GM12878 (cell line): ENCODE measurements around the gene DCAF11. TPM values are rescaled to one million over a fixed set of nuclear protein-coding genes. Genes with fewer than 3 reads are reported as not detected.
A peak's percentile ranks its signal among the peaks of the same experiment; 100 is the strongest.

Experiments
- ATAC-seq: fragments of 200-7000 bp; cut with Tn5 transposase; 3 replicates; pipeline ENCODE4 v1.9.1; 2020; ENCODE audit warnings: mild to moderate bottlenecking, moderate library complexity
- BruUV-seq: library from RNA; stranded (reverse); fragments of 400-500 nt; replicated peaks from 2 replicates; lab custom pipeline; 2021; lab: Mats Ljungman, UMichigan
- CTCF ChIA-PET: fragments of 300-600 bp; sonication (Branson Sonifier 250); formaldehyde crosslinking; extraction: SDS; loops from one replicate; lab custom pipeline; 2021; ENCODE audit warnings: inconsistent platforms; lab: Yijun Ruan, JAX
- POLR2A ChIA-PET: fragments of 350-600 bp; formaldehyde crosslinking; extraction: SDS; loops from one replicate; lab custom pipeline; 2021; ENCODE audit warnings: inconsistent platforms; lab: Charles Lee
- RAD21 ChIA-PET: fragments of 300-600 bp; sonication (Branson Sonifier 250); formaldehyde crosslinking; loops from one replicate; lab custom pipeline; 2023; ENCODE audit warnings: antibody characterized with exemption; ENCODE audit not compliant: unreplicated experiment; lab: Charles Lee
- SMC1A ChIA-PET: fragments of 300-600 bp; sonication (Branson Sonifier 250); formaldehyde crosslinking; loops from one replicate; lab custom pipeline; 2023; ENCODE audit not compliant: unreplicated experiment, uncharacterized antibody; lab: Charles Lee
- DNase-seq: peaks from one replicate; pipeline ENCODE4 v3.0.0-alpha.2; 2011; ENCODE audit warnings: low read depth, low spot score
- FAIRE-seq: peaks from 3 replicates; lab custom pipeline; 2011; peaks lifted over from hg19 to GRCh38; lab: Jason Lieb, UNC
- H2AFZ ChIP-seq: 2 replicates; pipeline ENCODE4 v1.6.0; 2011; ENCODE audit warnings: low read depth, low read length, control low read depth; ENCODE audit not compliant: control insufficient read depth
- H3K27ac ChIP-seq: 2 replicates; pipeline ENCODE4 v1.5.1; 2011; ENCODE audit warnings: control low read depth; ENCODE audit not compliant: control insufficient read depth, insufficient read depth
- H3K27me3 ChIP-seq, 2 experiments: replicated peaks in 1 of 2; 2 replicates each; pipeline versions ENCODE4 v1.6.0 to v1.6.1; 2011; ENCODE audit warnings: low read length in 1 of 2; ENCODE audit not compliant: control insufficient read depth in 2 of 2, insufficient read depth in 2 of 2
- H3K36me3 ChIP-seq, 2 experiments: 2 replicates each; pipeline ENCODE4 v1.5.1; 2011; ENCODE audit warnings: low read length in 1 of 2; ENCODE audit not compliant: control insufficient read depth in 2 of 2, insufficient read depth in 2 of 2
- H3K4me1 ChIP-seq: 2 replicates; pipeline ENCODE4 v1.6.1; 2011; ENCODE audit warnings: mild to moderate bottlenecking, low read length, moderate library complexity, mixed read lengths; ENCODE audit not compliant: control insufficient read depth, insufficient read depth
- H3K4me2 ChIP-seq: 2 replicates; pipeline ENCODE4 v1.6.0; 2011; ENCODE audit warnings: control low read depth; ENCODE audit not compliant: control insufficient read depth, insufficient read depth
- H3K4me3 ChIP-seq: fragments of 200-600 bp; sonication (generic); 2 replicates; pipeline ENCODE4 v1.5.1; 2016
- H3K79me2 ChIP-seq: 2 replicates; pipeline ENCODE4 v1.6.0; 2011; ENCODE audit warnings: low read length; ENCODE audit not compliant: control insufficient read depth, insufficient read depth
- H3K9ac ChIP-seq: 2 replicates; pipeline ENCODE4 v1.8.0; 2011; ENCODE audit warnings: low read length, control low read depth, mixed read lengths; ENCODE audit not compliant: control insufficient read depth, insufficient read depth
- H3K9me3 ChIP-seq: replicated peaks from 3 replicates; pipeline ENCODE4 v1.5.1; 2011; ENCODE audit warnings: mild to moderate bottlenecking, low read length; ENCODE audit not compliant: control insufficient read depth, insufficient read depth
- H4K20me1 ChIP-seq: 2 replicates; pipeline ENCODE4 v1.6.0; 2011; ENCODE audit not compliant: control insufficient read depth, insufficient read depth
- CBFB ChIP-seq: IDR thresholded peaks from 2 replicates; pipeline ENCODE4 v1.6.1; 2016; ENCODE audit warnings: antibody characterized with exemption, low read depth
- ETV6 ChIP-seq, 2 experiments: fragments of 450-650 bp in 1 of 2; IDR thresholded peaks in 1 of 2; conservative IDR thresholded peaks in 1 of 2; 2 replicates each; pipeline ENCODE4 v1.6.1; 2014; ENCODE audit warnings: antibody characterized with exemption in 1 of 2, borderline replicate concordance in 1 of 2, low read depth in 1 of 2, mild to moderate bottlenecking in 1 of 2, moderate library complexity in 1 of 2
- IRF4 ChIP-seq: IDR thresholded peaks from 2 replicates; pipeline ENCODE4 v1.6.1; 2011; ENCODE audit warnings: low read depth, low read length
- JUND ChIP-seq: IDR thresholded peaks from 2 replicates; pipeline ENCODE4 v1.6.1; 2012; ENCODE audit warnings: low read depth, mild to moderate bottlenecking, low read length, improper control_type of control experiment, moderate library complexity
- KAT2A ChIP-seq: conservative IDR thresholded peaks from 2 replicates; pipeline ENCODE4 v1.6.1; 2011; ENCODE audit warnings: low read depth, low read length; ENCODE audit not compliant: control insufficient read depth
- KDM1A ChIP-seq: fragments of 200-600 bp; sonication (generic); IDR thresholded peaks from 2 replicates; pipeline ENCODE4 v1.6.1; 2016; ENCODE audit warnings: borderline replicate concordance
- NR2F1 ChIP-seq: fragments of 450-650 bp; conservative IDR thresholded peaks from 2 replicates; pipeline ENCODE4 v1.6.1; 2017; ENCODE audit warnings: mild to moderate bottlenecking
- PAX8 ChIP-seq: fragments of 450-650 bp; IDR thresholded peaks from 2 replicates; pipeline ENCODE4 v1.6.1; 2017; ENCODE audit warnings: mild to moderate bottlenecking, moderate library complexity
- RAD21 ChIP-seq: IDR thresholded peaks from 2 replicates; pipeline ENCODE4 v1.6.1; 2011; ENCODE audit warnings: mild to moderate bottlenecking, low read depth, low read length, moderate library complexity; ENCODE audit not compliant: insufficient read depth
- SMARCA5 ChIP-seq: fragments of 450-650 bp; IDR thresholded peaks from 2 replicates; pipeline ENCODE4 v1.6.1; 2017; ENCODE audit warnings: mild to moderate bottlenecking
- WRNIP1 ChIP-seq: IDR thresholded peaks from 2 replicates; pipeline ENCODE4 v1.6.1; 2011; ENCODE audit warnings: low read depth, low read length, improper control_type of control experiment, borderline replicate concordance
- ZBED1 ChIP-seq: IDR thresholded peaks from 2 replicates; pipeline ENCODE4 v1.6.1; 2016; ENCODE audit warnings: borderline replicate concordance
- ZZZ3 ChIP-seq: IDR thresholded peaks from 2 replicates; pipeline ENCODE4 v1.6.1; 2011; ENCODE audit warnings: low read depth; ENCODE audit not compliant: control insufficient read depth, insufficient read length
- WGBS: methylation state at CpG from one replicate; pipeline ENCODE4 v1.1.6; 2016; ENCODE audit warnings: low lambda C conversion rate; ENCODE audit not compliant: insufficient replicate concordance, insufficient coverage; ENCODE audit errors: missing lambda C conversion rate; 5-methylcytosine and 5-hydroxymethylcytosine counted together
- in situ Hi-C: fragments of 300-500 bp; cut with MboI; formaldehyde crosslinking; loops from 9 replicates; pipeline ENCODE4 v1.14.3; 2018; ENCODE audit warnings: mixed read lengths
- intact Hi-C: fragments of 100-400 bp; cut with micrococcal nuclease; formaldehyde crosslinking; loops from one replicate; pipeline ENCODE4 v1.14.2; 2022; ENCODE audit not compliant: unreplicated experiment
- polyA plus RNA-seq, 11 experiments: library from polyadenylated mRNA; depleted of rRNA in 4 of 11; unstranded in 6 of 11; stranded (reverse) in 5 of 11; fragments of >200 nt; fragmentation: Nextera tagmentation in 4 of 11; fragmentation: Illumina TruSeq in 1 of 11; extraction: Ambion mirVana in 4 of 11; extraction: Trizol in 1 of 11; gene quantifications; 1 replicate in 1 of 11; 2 replicates in 10 of 11; pipeline versions ENCODE4 v1.2.1 to v1.2.3, GENCODE V29; 2011 to 2016; ENCODE audit warnings: inconsistent platforms in 2 of 11, missing spikeins in 2 of 11, low read depth in 1 of 11
- total RNA-seq, 4 experiments: library from RNA; depleted of rRNA in 3 of 4; stranded (reverse); fragments of >200 nt in 3 of 4; fragmentation: Illumina TruSeq in 1 of 4; extraction: Trizol in 1 of 4; gene quantifications; 2 replicates each; pipeline versions ENCODE4 v1.2.1 to v1.2.3, GENCODE V29; 2013 to 2021
- TF ChIP-seq, protein P1 (sequence below): fragments of 450-650 bp; IDR thresholded peaks from 2 replicates; pipeline ENCODE4 v1.6.1; 2017; ENCODE audit warnings: borderline replicate concordance
- TF ChIP-seq, protein P2 (sequence below): fragments of 450-650 bp; IDR thresholded peaks from 2 replicates; pipeline ENCODE4 v1.6.1; 2016; ENCODE audit warnings: mild to moderate bottlenecking

Gene DCAF11
- total and polyA plus RNA-seq, 10 of the 15 experiments (the other 5 are each of a cell fraction or from before 2014, with no cell fraction given), result 13.4 to 91.2 (median 68.7) TPM

DNA sequence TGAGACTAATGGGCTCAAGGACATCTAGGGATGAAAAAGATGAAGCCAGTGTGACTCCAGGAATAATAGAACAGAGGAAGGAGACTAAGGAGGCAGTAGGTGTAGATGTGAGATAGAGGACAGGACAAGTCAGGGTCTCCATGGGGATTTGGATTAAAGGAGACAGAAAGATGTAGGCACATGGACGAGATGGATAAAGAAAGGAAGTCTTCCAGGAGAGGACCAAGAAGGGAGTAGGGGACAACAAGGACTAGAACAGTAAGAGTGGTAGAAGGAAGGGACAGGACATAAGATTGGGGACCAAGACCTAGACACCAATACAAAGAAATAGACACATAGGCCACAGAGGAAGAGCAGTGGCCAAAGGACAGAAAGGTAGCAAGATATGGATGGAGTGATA, 27.6 kb upstream of the DCAF11 start:
- no peak for DNase-seq
- Histone ChIP-seq H3K4me2 (no peak overlapping the region), H3K36me3 (no peaks in the 10 kb centered on the region), H3K79me2 (no peaks in the 10 kb centered on the region), H4K20me1 (no peaks in the 10 kb centered on the region), H3K4me1 (0 out of 2 replicates have a peak, but pooled peaks cover under 1% of the 10 kb centered on the region)
- CTCF ChIA-PET, result interaction anchor here (0.6 to 3.2 kb wide), 4 partner anchors 22 to 497 kb away, joined by 3 to 17 read pairs (median 4); partner anchors contain the start of gene IRF9
- TF ChIP-seq, protein P1, sequence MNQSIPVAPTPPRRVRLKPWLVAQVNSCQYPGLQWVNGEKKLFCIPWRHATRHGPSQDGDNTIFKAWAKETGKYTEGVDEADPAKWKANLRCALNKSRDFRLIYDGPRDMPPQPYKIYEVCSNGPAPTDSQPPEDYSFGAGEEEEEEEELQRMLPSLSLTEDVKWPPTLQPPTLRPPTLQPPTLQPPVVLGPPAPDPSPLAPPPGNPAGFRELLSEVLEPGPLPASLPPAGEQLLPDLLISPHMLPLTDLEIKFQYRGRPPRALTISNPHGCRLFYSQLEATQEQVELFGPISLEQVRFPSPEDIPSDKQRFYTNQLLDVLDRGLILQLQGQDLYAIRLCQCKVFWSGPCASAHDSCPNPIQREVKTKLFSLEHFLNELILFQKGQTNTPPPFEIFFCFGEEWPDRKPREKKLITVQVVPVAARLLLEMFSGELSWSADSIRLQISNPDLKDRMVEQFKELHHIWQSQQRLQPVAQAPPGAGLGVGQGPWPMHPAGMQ, result 0 out of 2 replicates have a peak, but pooled peaks have one; percentile 17
- TF ChIP-seq CBFB, result no peak
- no peak for TF ChIP-seq KAT2A
- TF ChIP-seq, all 136 proteins: peak for 1
- intact Hi-C loops (no loop called here), in situ Hi-C loops (loop anchor here (5.0 kb wide), 1 partner anchor 75 kb away; no protein-coding TSS in a partner anchor)
- no peak for ATAC-seq
- Histone ChIP-seq H2AFZ (no peak overlapping the region), H3K4me3 (no peak overlapping the region), H3K27me3 (no peaks in the 10 kb centered on the region), H3K27ac (no peak overlapping the region), H3K9me3 (no peaks in the 10 kb centered on the region), H3K9ac (no peak overlapping the region)
- no TSS peak for BruUV-seq
- WGBS, result 17% methylated on average over 1 of the region's 1 CpG
- ChIA-PET SMC1A (interaction anchor here (1.1 to 2.6 kb wide), 2 partner anchors 21 to 74 kb away, joined by 3 to 8 read pairs; partner anchors contain the start of gene IRF9), RAD21 (interaction anchor here (1.0 to 1.3 kb wide), 2 partner anchors 22 to 29 kb away, joined by 5 to 6 read pairs; no protein-coding TSS in a partner anchor), POLR2A (interaction anchor here (1.0 kb wide), 1 partner anchor 20 kb away, joined by 3 read pairs; no protein-coding TSS in a partner anchor)
- no peak for FAIRE-seq

DNA sequence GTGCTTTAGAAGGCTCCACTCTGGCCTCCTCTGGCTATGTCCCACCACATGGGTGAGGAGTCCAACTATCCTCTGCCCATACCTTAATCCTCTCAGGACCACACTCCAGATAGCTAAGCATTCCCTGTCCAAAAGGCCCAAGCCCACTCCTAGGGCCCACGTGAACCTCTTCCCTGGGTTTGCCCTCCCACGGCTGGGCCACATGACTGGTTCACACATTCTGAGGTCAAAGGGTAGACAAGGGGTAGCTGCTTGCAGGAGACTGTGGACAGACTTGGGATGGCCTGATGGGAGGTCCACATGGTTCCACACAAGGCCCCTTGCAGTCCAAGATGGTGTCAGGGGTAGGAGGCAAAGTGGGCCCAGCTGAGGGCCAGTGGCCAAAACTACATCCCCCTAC, 26.5 kb upstream of the DCAF11 start:
- Histone ChIP-seq H3K36me3 (no peaks in the 10 kb centered on the region), H3K79me2 (no peaks in the 10 kb centered on the region), H3K9me3 (no peaks in the 10 kb centered on the region), H3K27ac (no peak overlapping the region), H3K27me3 (no peaks in the 10 kb centered on the region), H3K4me1 (no peaks in the 10 kb centered on the region), H3K4me2 (no peak overlapping the region), H3K9ac (no peak overlapping the region), H2AFZ (no peak overlapping the region), H4K20me1 (no peaks in the 10 kb centered on the region), H3K4me3 (no peak overlapping the region)
- in situ Hi-C loops (loop anchor here (5.0 kb wide), 1 partner anchor 76 kb away; no protein-coding TSS in a partner anchor), intact Hi-C loops (no loop called here)
- FAIRE-seq, result no peak
- ChIA-PET SMC1A (interaction anchor here (0.7 kb wide), 1 partner anchor 42 kb away, joined by 3 read pairs; no protein-coding TSS in a partner anchor), POLR2A (interaction anchor here (0.9 kb wide), 1 partner anchor 12 kb away, joined by 3 read pairs; no protein-coding TSS in a partner anchor), CTCF (interaction anchor here (0.7 to 11.2 kb wide), 3 partner anchors 18 to 73 kb away, joined by 5 to 294 read pairs (median 197); no protein-coding TSS in a partner anchor), RAD21 (interaction anchor here (1.3 kb wide), 1 partner anchor 21 kb away, joined by 3 read pairs; no protein-coding TSS in a partner anchor)
- BruUV-seq, result no TSS peak
- 60% methylated on average over 2 of the region's 2 CpGs for WGBS
- DNase-seq, result no peak
- no peak for ATAC-seq
- TF ChIP-seq ETV6 (conservative IDR thresholded peaks at IDR 0.05 in 1 of 2, IDR thresholded peaks at IDR 0.05 in 1 of 2; ENCODE audit: borderline replicate concordance in 1 of 2, low read depth in 1 of 2) (no peak), PAX8 (no peak), ZZZ3 (no peak), ZBED1 (no peak), KDM1A (no peak), IRF4 (no peak), NR2F1 (no peak), RAD21 (no peak), WRNIP1 (no peak), SMARCA5 (no peak), JUND (no peak)
- TF ChIP-seq, protein P2, sequence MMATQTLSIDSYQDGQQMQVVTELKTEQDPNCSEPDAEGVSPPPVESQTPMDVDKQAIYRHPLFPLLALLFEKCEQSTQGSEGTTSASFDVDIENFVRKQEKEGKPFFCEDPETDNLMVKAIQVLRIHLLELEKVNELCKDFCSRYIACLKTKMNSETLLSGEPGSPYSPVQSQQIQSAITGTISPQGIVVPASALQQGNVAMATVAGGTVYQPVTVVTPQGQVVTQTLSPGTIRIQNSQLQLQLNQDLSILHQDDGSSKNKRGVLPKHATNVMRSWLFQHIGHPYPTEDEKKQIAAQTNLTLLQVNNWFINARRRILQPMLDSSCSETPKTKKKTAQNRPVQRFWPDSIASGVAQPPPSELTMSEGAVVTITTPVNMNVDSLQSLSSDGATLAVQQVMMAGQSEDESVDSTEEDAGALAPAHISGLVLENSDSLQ, result no peak
